OCI-LY3 (cell line): ENCODE results near the gene AHDC1.

Source experiments
- CTCF ChIP-seq: fragments of 200-600, 300-600 bp; sonication (generic); IDR thresholded peaks from 2 replicates; pipeline ENCODE4 v1.5.1; 2014; ENCODE audit warnings: antibody characterized with exemption, low read length, low read depth
- EZH2phosphoT487 ChIP-seq: fragments of 200-600 bp; shearing (Covaris generic); IDR thresholded peaks from 2 replicates; pipeline ENCODE4 v1.6.1; 2018; ENCODE audit warnings: antibody characterized with exemption, mixed run types, low read depth

GRCh38 chr1:27650539-27651175, 46.7 kb upstream of the AHDC1 start:
- TF ChIP-seq CTCF = no peak
- no peak for TF ChIP-seq EZH2phosphoT487
